Kidney glomerular epithelial cell (primary cell): Measurements from ENCODE around the gene NLGN4Y.
A peak's percentile ranks its signal among the peaks of the same experiment; 100 is the strongest.
"Not testable (repeated sequence)": the region's sequence is repeated elsewhere in the genome, so short reads cannot be mapped to it uniquely, and the experiment has no call there.

Experiments used
- DNase-seq: peaks from one replicate; lab custom pipeline; 2025; lab: John Stamatoyannopoulos, UW

NLGN4Y gene

GRCh38 chrY:14834103-14835060 lies 310.1 kb downstream of the NLGN4Y start:
- peak; percentile 14 for DNase-seq

- DNase-seq: no peak
Measured at GRCh38 chrY:14837466-14837865, 313.1 kb downstream of the NLGN4Y start.

GRCh38 chrY:14850734-14851133 lies 326.4 kb downstream of the NLGN4Y start:
- peak; percentile 2 for DNase-seq

- no peak for DNase-seq
Measured at GRCh38 chrY:14860448-14860847, 336.1 kb downstream of the NLGN4Y start.

- not testable (repeated sequence) for DNase-seq
Measured at GRCh38 chrY:14861033-14861432, 336.7 kb downstream of the NLGN4Y start.

- no peak for DNase-seq
Measured at GRCh38 chrY:14871971-14872370, 347.6 kb downstream of the NLGN4Y start.
